ENCODE results near the gene PCSK4.
A peak's percentile ranks its signal among the peaks of the same experiment; 100 is the strongest.
"Not testable (repeated sequence)": the region's sequence is repeated elsewhere in the genome, so short reads cannot be mapped to it uniquely, and the experiment has no call there.

The PCSK4 gene

DNA sequence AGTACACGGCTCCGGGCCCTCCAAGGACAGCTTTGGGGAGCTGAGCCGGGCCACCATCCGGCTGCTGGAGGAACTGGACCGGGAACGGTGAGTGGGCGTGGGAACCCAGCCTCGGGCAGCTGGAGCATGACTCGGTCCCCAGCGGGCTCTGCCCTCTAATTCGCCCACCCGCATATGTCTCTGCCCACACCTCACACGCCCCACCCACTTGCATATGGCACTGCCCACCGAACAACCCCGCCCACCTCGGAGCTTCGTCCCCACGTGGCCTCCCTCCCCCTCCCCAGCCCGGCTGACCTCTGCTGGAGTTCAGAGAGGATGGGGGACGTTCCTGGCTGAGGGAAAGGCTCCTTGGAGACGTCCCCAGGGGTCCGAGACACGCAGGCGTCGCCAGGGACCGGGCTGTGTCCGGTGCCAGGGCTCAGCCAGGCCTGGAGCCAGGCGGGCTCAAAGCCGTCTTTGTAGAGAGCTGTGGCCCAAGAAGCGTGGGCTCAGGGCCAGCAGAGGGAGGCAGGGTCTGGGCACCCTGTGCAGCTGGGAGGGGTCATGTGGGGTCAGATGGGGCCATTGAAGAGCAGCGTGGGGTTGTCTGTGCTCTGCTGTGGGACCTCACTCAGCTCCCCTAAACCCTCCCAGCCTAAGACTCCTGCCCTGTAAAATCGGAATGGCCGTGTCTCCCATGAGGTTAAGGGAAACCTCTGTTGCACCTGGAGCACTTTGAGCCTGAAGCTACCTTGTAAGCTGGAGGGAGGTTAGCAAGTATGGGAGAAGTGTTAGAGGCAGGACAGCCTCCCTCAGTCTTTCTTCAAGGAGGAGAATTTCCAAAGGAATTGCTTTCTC lies 36.4 kb downstream of the PCSK4 start:
- no peak for DNase-seq (ENCODE audit: low spot score)

DNA sequence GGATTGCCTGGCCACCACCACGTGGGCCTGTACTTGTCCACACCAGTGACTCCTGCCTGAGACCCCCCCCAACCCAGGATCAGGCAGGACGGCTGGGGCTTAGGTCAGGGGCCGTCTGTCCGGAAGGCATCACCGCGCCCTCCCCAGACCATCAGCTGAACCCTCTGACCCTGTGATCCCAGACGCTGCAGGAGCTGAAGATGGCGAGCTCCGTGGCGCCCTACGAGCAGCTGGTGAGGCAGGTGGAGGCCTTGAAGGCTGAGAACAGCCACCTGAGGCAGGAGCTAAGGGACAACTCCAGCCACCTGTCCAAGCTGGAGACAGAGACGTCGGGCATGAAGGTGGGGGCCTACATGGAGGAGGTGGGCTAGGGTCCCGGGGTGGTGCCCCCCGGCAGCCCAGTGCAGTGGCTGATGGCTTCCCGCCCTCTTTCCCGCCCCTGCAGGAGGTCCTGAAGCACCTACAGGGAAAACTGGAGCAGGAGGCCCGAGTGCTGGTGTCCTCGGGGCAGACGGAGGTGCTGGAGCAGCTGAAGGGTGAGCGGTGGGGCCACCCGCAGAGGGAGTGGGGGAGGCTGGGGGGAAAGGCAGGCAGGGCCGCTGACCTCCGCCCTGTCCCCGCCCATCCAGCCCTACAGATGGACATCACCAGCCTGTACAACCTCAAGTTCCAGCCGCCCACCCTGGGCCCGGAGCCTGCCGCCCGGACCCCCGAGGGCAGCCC lies 37.2 kb downstream of the PCSK4 start:
- DNase-seq (ENCODE audit: low spot score): no peak

DNA sequence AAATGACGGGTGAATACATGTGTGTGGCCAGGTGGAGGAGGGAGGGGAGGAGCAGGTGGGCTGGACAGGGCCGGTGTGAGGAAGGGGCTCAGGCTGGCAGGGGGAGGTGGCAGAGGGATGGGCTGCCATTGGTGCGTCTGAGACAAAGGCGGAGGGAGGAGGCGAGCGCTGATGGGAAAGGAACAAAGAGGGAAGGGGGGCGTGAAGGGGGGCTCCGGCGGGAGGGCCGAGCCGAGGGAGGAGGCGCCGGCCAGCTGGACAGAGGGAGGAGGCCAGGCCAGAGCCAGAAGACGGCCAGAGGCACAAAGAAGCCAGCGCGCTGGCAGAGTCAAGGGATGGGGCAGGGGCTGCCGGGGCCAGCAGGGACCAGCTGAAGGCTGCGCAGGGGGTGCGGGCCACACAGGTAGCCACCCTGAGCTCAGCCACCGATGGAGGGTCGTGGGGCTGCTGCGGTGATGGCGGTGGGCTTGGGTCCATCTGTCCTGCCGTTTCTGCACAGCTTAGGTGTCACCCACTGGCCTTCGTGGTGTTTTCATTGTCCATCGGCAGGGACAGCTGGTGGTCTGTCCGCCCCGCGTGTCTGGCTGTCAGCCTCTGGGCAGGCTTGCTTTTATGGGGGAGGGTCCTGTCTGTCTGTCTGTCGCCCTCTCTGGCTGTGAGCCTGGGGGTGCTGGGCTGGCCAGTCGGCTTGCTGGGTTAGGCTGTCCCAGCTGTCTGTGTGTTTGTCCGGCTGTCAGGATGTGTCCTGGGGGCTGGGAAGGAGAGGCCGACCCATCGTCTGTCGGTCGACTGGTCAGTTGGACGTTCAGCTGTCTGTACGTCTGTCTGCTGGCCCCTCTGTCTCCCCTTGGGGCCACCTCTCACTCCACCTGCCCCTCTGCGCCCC lies 38.0 kb downstream of the PCSK4 start:
- DNase-seq (ENCODE audit: low spot score): no peak

DNA sequence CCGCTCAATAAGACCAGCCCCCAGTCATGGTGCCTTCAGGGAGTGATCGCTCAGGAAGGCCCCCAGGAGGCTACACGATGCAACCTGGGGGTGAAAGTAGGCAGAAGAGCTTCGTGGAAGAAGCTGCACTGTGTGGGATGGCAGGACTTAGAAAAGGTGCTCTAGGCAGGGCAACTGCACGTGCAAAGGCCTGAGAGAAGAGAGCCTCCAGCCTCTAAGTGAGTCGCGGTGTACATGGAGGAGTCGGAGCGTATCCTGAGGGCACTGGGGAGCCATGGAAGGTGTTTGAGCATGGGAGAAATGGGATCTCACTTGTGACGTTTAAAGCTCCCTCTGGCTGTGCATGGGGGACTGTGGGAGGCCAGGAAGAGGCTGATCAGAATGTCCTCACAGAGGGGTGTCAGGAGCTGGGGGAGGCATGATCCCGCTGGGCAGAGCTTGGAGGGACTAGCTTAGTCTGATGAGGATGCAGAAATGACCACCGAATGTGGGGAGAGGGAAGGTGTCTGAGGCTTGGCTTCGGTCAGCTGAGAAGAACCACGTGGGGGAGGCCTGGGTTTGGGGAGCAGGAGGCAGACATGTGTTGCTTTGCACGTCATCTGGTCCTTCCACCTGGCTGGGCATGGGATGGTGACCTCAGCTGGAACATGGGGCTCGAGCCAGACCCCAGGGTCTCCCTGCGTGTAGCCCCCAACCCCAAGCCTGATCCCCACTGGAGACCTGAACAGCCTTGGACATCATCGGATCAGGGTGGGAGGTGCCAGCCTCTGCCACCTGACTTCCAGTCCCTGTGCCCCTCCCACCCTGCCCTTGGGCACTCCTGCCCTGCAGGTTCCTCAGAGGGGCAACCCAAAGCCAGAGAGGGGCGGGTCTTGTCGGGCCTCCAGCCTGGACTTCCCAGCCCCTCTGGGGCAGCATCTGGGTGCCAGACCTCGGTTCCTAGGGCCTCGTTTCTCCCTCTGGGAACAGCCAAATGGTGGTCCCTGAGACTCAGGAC lies 39.1 kb downstream of the PCSK4 start:
- no peak for DNase-seq (ENCODE audit: low spot score)

DNA sequence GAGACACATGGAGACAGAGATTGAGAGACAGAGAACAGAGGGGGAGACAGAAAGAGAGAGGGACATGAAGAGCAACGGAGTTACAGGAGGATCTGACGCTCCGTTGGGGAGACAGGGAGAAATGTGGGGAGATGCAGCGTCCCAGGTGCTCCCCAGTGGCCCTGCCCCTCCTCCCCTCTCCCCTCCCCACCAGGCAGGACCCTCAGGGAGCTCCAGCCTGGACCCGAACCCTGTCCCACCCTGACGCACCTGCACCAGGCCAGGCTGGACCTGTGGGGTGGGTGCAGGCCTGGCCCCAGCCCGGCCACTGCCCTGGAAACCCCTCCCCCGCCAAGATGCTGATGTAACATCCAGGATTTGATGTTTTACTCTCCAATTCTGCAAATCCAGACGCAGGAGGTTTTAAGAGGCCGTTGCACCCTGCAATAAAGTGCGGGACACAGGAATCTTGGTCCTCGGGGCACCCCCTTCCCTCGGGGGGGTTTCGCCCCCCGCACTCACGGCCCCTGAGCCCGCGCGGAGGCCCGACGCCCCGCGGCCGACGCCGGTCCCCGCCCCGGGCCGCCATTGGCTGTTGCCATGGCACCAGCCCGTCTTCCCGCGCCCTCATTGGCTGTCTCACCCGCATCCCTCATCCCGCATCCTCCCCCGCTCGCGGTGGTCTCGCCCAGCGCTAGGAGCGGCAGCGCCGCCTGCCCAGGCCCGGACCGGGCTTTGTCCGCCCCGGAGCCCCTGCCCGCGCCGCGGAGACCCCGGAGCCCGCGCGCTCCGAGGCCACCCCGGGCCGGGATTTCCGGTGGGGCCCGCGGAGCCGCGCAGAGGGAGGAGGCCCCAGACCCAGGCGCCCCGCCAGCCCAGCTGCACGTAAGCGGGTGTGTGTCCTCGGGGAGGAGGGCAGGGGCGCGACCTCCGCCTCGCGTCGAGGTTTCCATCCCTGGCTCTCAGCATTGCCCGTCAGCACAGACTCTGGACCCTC lies 40.4 kb downstream of the PCSK4 start, which contains the start of gene APC2:
Gene APC2, plus strand, starts transcription at position 655 of the 976 bp plus-strand sequence. CDS start 2,881 bp downstream, outside the sequence.
- no peak for DNase-seq (ENCODE audit: low spot score)

DNA sequence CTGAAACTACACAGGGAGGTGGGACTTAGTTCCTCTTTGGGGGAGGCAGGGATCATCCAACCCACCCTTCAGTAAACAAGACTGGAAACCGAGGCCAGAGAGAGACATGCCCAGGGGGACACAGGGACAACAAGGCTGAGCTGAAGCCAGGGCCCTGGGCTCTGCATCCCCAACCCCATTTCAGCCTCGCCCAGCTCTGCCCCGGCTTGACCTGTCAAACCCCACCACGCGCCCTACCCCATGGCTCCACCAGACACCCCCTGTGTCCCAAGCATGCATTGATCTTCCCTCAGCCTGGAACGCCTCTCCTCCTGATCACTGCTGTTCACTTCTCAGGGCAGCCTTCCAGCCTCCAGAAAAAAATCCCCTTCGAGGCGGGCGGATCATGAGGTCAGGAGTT lies 42.2 kb downstream of the PCSK4 start:
- DNase-seq (ENCODE audit: low spot score): no peak

DNA sequence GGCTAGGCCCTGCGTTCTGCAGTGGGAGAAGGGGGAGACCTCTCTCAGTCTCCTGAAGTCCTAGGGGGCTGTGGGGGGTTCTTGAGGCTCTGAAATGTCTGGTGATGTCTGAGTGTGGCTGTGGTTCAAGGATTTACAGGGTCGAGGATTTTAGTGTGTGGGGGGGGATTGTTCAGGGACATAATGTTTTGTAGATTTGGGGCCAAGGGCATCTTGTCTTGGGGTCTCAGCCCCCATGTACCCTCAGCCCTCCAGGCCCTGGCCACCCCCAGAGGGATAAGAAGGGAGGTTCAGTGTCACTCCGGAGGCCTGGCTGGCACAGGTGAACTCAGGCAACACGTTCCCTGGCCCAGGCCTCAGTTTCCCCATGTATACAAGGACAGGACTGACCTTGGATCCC lies 42.6 kb downstream of the PCSK4 start:
- no peak for DNase-seq (ENCODE audit: low spot score)

DNA sequence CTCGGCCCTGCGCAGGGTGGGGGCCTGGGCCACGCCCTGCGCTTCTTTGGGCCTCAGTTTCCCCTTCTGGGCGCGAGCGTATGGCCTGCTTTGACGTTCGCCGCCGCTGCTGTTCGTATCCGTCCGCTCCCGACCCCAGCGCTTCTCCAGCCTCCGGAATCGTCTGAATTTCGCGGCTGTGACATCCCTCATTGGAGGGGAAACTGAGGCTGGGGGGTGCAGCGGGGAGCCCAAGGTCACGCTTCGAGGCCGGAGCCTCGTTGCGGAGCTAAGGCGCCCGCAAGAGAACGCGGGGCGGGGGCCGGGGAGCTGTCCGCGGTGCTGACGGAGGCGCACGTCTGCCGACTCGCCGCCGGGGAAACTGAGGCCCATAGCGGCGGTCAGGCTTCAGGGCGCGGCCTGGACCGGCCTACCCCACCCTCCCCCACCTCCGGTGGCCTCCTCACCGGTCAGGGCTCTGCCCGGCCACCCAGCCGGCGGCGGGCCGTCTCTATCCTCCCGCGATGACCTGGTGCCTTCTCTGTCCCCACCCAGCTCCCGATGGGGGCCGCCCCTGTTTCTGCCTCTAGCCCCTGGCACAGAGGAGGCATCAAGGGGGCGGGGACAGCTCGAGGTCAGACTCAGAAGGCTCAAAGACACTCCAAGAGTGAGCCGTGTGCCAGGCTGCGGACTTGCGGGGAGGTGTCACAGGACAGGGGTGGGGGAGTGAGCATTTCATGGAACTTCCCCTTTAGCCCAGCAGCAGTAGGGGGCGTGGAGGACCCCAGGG lies 43.3 kb downstream of the PCSK4 start:
- no peak for DNase-seq (ENCODE audit: low spot score)

DNA sequence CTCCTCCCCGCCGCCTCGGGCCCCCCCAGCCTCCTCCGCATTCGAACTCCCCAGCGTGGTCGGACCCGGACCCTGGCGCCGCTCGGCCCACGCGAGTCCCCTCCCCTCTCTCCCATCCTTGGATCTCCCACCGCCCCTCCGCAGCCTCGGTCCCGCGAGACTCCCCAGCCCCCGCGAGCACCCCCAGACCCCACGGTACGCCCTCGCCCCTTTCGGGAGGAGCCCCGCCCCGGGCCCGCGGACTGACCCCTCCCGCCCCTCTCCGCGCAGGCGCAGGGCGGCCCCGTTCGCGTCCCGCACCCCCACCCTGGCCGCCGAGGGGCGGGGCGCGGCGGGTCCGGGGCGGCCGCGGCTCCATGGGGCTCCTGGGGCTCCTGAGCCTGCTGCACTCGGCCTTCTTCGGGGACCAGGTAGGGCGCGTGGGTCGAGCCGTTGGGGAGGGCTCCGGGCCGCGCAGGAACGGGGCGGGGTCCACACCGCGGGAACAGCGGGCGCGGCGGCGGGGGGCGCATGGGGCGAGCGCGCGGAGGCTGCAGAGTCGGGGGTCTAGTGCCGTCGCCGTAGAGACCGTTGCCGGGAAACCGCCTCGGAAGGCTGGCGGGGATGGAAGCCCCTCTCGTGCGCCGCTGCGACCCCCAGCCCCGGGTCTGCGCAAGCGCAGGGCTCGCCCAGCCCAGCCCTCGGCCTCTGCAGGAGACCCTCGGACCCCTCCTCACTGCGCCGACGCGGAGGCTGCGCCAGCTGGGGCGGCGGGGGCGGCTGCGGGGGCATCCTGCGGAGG lies 44.0 kb downstream of the PCSK4 start:
- peak; percentile 97 for DNase-seq (ENCODE audit: low spot score)

DNA sequence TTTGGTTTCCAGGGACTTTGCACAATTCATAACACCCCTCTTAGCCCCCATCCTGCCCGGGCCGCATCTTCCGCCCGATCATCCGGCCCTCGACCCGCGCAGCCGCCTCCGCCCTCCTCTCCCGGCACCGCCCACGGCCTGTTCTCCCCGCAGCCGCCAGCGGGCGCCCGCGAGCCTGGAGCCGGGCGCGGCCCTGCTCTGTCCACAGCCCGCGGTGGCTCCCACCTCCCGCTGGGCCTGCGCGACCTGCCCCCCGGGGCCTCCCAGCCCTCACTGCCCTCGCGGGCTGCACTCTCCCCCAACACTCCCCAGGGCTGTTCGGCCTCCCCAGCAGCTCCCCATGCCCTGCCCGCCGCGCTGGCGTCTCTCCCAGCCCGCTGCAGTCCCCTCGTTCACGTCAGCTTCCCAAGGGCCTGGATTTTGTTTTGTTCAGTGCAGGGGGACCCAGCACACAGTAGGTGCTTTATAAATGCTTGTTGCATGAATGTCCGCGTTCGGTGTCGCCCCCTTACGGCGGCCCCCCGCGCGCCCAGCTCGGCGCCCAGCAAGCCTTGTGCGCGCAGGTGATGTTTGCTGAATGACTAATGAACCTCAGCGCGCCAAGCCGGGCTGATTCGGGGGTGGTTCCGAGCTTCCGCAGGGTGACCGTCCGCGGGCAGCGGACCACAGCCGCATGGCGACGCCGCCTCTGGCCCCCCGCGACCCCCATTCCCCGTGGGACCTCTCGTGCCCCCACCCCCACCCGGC lies 44.8 kb downstream of the PCSK4 start:
- DNase-seq (ENCODE audit: low spot score): peak; percentile 99

DNA sequence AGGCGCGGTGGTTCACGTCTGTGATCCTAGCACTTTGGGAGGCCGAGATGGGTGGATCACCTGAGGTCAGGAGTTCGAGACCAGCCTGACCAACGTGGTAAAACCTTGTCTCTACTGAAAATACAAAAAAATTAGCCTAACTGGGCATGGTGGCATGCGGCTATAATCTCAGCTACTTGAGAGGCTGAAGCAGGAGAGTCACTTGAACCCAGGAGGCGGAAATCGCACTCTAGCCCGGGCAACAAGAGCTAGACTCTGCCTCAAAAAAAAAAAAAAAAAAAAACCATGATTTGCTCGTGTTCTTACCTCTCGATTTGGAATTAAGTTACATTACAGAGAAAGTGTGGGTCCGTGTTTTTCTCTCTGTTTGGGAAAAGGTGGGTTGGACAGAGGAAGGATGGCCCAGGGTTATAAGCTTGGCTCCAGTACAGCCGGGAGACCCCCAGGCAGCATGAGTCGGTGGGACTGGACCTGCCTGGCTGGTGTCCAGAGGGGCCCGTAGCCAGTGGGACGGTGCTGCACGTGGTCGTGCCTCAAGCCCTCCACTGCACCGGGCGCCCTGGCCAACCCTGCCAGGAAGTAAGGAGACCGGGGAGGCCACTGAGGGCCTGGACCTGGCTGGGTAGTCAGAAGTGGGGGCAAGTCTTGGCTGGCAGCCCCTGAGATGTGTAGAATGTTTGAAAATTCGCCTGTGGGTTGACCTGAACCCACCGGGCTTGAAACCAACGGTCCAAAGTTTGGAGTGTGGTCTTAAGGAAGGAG lies 48.3 kb downstream of the PCSK4 start:
- no peak for DNase-seq (ENCODE audit: low spot score)

DNA sequence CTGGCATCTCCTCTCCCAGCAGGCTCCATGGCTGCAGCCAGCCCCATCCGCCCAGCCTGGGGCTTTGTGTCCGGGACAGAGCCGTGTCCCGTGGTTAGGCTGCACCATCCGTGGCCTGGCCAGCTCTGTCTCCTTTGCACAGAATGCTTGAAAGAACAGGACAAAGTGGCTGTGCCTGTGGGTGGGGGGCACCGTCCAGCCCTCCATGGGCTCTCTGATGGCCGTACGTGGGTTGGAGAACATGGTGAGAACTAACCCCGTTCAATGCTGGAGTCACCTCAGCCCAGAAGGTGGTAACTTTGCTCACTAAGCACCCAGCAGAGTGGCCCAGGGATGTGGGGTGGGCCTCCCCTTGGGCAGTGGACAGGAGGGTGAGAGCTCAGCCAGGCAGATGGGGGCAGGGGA lies 49.1 kb downstream of the PCSK4 start:
- no peak for DNase-seq (ENCODE audit: low spot score)

DNA sequence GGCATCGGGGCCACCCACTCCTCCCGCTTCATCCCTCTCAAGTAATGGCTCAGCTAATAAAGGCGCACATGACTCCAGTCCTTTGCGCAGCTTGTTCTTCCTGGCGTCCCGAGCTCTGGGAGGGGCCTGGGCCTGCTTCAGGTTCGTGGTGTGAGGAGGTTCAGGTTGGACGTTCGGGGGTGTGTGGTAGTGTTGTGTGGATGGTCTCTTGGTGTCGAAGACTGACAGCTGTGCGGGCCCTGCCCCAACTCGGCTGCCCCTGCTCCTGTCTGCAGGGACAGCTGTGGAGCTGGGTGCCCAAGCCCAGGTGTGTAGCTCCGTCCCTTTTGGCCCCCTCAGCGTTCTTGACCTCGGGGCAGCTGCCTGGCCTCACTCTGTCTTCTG lies 49.7 kb downstream of the PCSK4 start:
- no peak for DNase-seq (ENCODE audit: low spot score)

DNA sequence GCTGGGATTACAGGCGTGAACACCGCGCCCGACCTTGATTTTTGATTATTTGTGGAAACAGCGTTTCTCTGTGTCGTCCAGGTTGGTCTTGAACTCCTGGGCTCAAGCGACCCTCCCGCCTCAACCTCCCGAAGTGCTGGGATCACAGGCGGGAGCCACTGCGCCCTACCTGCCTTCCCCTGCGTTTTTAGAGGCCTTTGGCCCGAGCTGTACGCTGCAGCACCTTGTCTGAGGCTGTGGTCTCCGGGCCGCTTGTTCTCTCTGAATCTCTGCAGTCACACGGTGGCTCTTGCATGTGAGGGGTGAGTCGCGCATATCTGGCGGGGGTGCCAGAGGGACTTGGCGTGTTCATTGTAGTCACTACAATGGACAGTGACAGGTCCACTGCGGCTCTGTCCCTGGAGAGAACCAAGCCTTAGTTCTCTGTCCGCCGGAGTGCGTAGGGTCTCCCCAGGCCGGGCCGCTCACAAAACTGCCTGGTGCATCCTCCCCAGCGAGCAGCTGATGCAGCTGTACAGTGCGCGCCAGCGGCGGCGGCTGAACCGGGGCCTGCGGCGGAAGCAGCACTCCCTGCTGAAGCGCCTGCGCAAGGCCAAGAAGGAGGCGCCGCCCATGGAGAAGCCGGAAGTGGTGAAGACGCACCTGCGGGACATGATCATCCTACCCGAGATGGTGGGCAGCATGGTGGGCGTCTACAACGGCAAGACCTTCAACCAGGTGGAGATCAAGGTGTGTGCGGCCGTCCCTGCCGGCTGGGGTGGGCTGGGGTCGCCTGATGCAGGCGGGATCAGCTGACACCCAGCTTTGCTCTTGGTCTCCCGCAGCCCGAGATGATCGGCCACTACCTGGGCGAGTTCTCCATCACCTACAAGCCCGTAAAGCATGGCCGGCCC lies 50.4 kb downstream of the PCSK4 start:
- DNase-seq (ENCODE audit: low spot score): not testable (repeated sequence)

DNA sequence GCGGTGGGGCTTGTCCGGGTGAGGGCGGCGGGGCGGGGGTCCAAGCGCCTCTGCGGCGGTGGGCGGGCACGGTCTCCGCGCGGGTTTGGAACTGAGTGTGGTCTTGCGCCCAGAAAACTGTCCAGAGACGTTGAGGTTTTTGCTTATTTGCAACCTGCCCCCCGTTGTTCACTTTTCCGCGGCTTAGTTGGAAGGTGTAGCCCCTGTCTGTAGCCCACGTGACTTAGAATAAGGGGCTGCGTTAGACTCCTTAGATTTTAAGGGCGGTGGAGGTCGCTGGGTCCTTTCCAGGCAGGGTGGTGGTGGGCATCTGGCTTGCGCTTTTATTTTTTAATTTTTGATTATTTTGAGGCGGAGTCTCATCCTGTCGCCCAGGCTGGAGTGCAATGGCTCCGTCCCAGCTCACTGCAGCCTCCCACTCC lies 51.2 kb downstream of the PCSK4 start:
- no peak for DNase-seq (ENCODE audit: low spot score)

Measured in HuH-7.5 (cell line).